Brain pericyte (primary cell): ENCODE measurements around the gene RPL12.

Experiments used
- DNase-seq: peaks from one replicate; pipeline ENCODE4 v3.0.0-alpha.2; 2012; ENCODE audit warnings: low read depth, low spot score

The RPL12 gene

GRCh38 chr9:127404631-127405030, 46.6 kb downstream of the RPL12 start:
- DNase-seq = no peak

GRCh38 chr9:127403507-127404192, 47.6 kb downstream of the RPL12 start:
- DNase-seq = no peak

- no peak for DNase-seq
Measured at GRCh38 chr9:127402401-127403090, 48.7 kb downstream of the RPL12 start.

- no peak for DNase-seq
Measured at GRCh38 chr9:127399736-127400269, 51.4 kb downstream of the RPL12 start.

- no peak for DNase-seq
Measured at GRCh38 chr9:127398715-127399400, 52.3 kb downstream of the RPL12 start.

- no peak for DNase-seq
Measured at GRCh38 chr9:127398275-127398647, 52.9 kb downstream of the RPL12 start.
